Pancreas (tissue), 10 donors: ENCODE data around the gene LGALS3. TPM values are rescaled to one million over a fixed set of nuclear protein-coding genes. Genes with fewer than 3 reads are reported as not detected.
A peak's percentile ranks its signal among the peaks of the same experiment; 100 is the strongest.

ENCODE experiments used
- ATAC-seq, 4 donors: fragments of 200-7000 bp; cut with Tn5 transposase; one replicate each; pipeline versions ENCODE4 v1.8.0 to v1.9.1; 2020; ENCODE audit warnings: mild to moderate bottlenecking in 4 of 4, moderate library complexity in 4 of 4
- DNase-seq, 6 donors: peaks; one replicate each; pipeline ENCODE4 v3.0.0-alpha.2; 2020
- FAIRE-seq: peaks from 2 replicates; lab custom pipeline; 2012; peaks lifted over from hg19 to GRCh38; lab: Jason Lieb, UNC
- H3K27ac ChIP-seq, 4 donors: fragments of 200-600 bp; sonication (generic); 1 replicate in 3 of 4; 2 replicates in 1 of 4; pipeline versions ENCODE4 v1.5.0 to v1.8.0; 2020
- H3K27me3 ChIP-seq, 4 donors: fragments of 200-600 bp; one replicate each; pipeline ENCODE4 v1.8.0; 2021
- H3K36me3 ChIP-seq, 3 donors: fragments of 200-600 bp; sonication (generic) in 1 of 3; one replicate each; pipeline versions ENCODE4 v1.5.0 to v1.8.0; 2020 to 2021
- H3K4me1 ChIP-seq, 3 donors: fragments of 200-600 bp; one replicate each; pipeline ENCODE4 v1.8.0; 2021
- H3K4me3 ChIP-seq, 4 donors: fragments of 200-600 bp; sonication (generic) in 2 of 4; one replicate each; pipeline versions ENCODE4 v1.5.0 to v1.8.0; 2020 to 2021
- H3K9me3 ChIP-seq, 4 donors: fragments of 200-600 bp; one replicate each; pipeline ENCODE4 v1.8.0; 2021
- WGBS, 2 donors: extraction: QIAGEN DNeasy Blood & Tissue Kit; methylation state at CpG; one replicate each; pipeline ENCODE4 v1.1.7; 2013; 5-methylcytosine and 5-hydroxymethylcytosine counted together
- intact Hi-C, 3 donors: fragments of 100-400 bp; cut with DNase I; formaldehyde crosslinking; loops; one replicate each; pipeline versions ENCODE4 v1.11.1 to v1.14.2; 2022
- polyA plus RNA-seq, 2 donors: library from polyadenylated mRNA; stranded (reverse); fragments of 200-250 nt; gene quantifications; one replicate each; pipeline ENCODE4 v1.2.3, GENCODE V29; 2013
- total RNA-seq, 6 donors: library from RNA; stranded (reverse); fragmentation: NEBNext Ultra II Directional in 4 of 6; extraction: Animal tissue kit (Norgen Biotek cat#: 25700) in 4 of 6; gene quantifications; one replicate each; pipeline versions ENCODE4 v1.2.1 to v1.2.4, GENCODE V29; 2021 to 2023
- TF ChIP-seq, protein P1 (sequence below), 4 donors: fragments of 200-600 bp; sonication (generic) in 3 of 4; IDR thresholded peaks; one replicate each; pipeline versions ENCODE4 v1.5.0 to v1.8.0; 2021; ENCODE audit warnings: antibody characterized with exemption in 4 of 4
- donor health status: healthy with polysubstance abuse.
- donor health status: DM: no; HTN: no; CAD: no; lungs with moderate emphysema.
- donor health status: DM: no; HTN: no; CAD: no.
- donor health status: control.
- donor health status: control.
- donor health status: Bipolar disorder and iron deficiency.
- donor health status: DM: yes; HTN: yes; CAD: no.
- donor health status: DM: no; HTN: no; CAD: no.
- donor health status: DM: no; HTN: no; CAD: no.
- donor health status: DM: yes; HTN: yes; CAD: no.

LGALS3 gene
- total and polyA plus RNA-seq, 8 donors: 22.6 to 77.8 (median 50.0) TPM

DNA sequence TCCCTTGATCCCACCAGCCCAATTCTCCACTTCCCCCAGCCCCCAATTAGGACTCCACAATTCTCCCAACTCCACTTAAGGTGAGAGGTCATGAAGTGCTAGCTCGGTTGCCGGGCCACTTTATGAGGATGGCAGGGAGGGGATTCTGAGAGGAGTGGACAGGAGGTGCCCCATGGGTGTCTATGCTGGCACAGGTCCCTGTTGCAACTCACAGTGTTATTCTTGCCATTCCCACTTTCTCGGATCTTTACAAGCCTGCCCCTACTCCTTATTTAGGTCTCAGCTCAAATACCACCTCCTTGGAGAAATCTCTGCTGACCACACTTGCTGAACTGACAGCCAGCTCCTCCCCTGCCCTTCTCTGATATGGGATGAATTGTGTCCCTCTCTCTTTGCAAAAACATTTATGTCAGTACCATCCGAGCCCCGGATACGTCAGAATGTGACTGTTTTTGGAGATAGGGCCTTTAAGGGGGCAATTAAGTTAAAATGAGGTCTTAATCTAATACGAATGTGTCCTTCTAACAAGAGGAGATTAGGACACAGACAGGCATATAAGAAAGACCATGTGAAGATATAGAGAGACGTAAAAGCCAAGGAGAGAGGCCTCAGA, 4.2 kb upstream of the LGALS3 start:
- no peak for FAIRE-seq
- Histone ChIP-seq H3K27me3 (no peaks in the 10 kb centered on the region), H3K9me3 (no peaks in the 10 kb centered on the region), H3K27ac (no peak overlapping the region), H3K36me3 (no peaks in the 10 kb centered on the region), H3K4me1 (peaks cover 11 to 20% (median 13%) of the 10 kb centered on the region in 3 donors), H3K4me3 (no peak overlapping the region)
- WGBS, 2 donors: 92% methylated on average over 8 of the region's 8 CpGs
- TF ChIP-seq, protein P1, sequence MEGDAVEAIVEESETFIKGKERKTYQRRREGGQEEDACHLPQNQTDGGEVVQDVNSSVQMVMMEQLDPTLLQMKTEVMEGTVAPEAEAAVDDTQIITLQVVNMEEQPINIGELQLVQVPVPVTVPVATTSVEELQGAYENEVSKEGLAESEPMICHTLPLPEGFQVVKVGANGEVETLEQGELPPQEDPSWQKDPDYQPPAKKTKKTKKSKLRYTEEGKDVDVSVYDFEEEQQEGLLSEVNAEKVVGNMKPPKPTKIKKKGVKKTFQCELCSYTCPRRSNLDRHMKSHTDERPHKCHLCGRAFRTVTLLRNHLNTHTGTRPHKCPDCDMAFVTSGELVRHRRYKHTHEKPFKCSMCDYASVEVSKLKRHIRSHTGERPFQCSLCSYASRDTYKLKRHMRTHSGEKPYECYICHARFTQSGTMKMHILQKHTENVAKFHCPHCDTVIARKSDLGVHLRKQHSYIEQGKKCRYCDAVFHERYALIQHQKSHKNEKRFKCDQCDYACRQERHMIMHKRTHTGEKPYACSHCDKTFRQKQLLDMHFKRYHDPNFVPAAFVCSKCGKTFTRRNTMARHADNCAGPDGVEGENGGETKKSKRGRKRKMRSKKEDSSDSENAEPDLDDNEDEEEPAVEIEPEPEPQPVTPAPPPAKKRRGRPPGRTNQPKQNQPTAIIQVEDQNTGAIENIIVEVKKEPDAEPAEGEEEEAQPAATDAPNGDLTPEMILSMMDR (IDR thresholded peaks at IDR 0.05): no peak
- intact Hi-C loops: no loop called here
- no peak for DNase-seq
- ATAC-seq: no peak

DNA sequence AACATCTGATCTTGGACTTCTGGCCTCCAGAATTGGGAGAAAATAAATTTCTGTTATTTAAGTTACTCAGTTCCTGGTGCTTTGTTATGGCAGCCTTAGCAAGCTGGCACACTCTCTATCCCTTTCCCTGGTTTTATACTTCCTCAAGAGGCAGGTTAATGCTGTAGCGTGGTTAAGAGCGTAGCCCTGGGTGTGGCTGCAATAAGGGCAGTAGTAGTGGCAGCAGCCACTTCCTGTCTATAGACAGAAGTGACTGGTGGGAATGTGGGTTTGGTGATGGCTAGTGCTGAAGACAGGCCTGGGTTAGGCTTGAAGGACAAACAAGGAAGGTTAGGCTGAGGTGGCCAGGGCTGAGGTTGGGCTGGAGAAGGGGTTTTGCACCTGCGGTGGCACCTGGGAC, 3.6 kb upstream of the LGALS3 start:
- Histone ChIP-seq H3K9me3 (no peaks in the 10 kb centered on the region), H3K36me3 (no peaks in the 10 kb centered on the region), H3K4me1 (peaks cover 11 to 20% (median 13%) of the 10 kb centered on the region in 3 donors), H3K4me3 (no peak overlapping the region), H3K27ac (no peak overlapping the region), H3K27me3 (no peaks in the 10 kb centered on the region)
- DNase-seq: no peak
- ATAC-seq: peak in 1 of 4 donors; percentile 2
- TF ChIP-seq, protein P1 (IDR thresholded peaks at IDR 0.05): no peak
- 86 to 92% methylated on average over 3 of the region's 3 CpGs for WGBS, 2 donors
- intact Hi-C loops: no loop called here
- no peak for FAIRE-seq

DNA sequence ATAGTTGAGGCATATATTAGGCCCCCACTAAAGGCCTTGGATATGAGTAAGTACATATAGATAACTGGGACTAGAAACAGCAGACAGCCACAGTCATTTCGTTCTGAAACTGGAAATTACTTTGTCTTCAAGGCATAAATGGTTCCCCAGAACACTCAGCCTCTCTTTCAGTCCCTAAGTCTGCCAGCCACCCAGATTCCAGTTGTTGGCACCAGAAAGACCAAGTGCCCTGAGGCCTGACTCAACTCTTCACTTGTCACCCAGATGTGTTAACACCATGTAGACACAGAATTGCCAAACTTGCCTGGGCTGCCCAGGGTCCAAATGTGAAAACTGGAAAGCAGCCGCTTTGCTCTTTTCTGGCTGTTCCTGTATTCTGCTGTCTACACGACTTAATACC, 3.0 kb upstream of the LGALS3 start:
- intact Hi-C loops: no loop called here
- ATAC-seq: no peak
- H3K27ac ChIP-seq: no peak overlapping the region

DNA sequence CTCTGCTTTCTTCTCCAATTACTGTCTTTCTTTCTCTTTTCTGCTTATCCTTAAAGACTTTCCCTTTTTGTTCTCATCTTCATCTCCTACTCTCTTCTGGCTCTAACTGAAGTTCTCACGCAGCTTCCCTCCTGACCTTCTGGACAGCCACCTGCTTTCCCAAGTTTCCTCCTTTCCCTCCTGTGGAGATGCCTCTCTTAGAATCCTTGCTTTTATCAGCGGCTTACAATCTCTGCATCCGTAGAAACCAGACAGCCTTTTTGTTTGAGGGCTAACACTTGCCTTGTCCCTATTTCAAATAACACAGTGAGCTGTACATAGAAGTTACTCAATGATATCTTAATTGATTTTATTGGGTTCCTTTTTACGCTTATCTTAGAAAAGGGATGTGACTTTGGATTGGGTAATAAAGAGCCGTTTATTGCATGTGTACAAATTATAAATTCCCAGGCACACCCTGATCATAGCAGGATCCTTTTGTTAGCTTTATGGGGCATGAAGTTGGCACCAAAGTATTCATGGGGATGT, 2.1 kb upstream of the LGALS3 start:
- FAIRE-seq (peak; percentile 47), ATAC-seq (no peak), DNase-seq (no peak)
- no peaks in the 10 kb centered on the region for H3K36me3 ChIP-seq
- H3K27ac ChIP-seq: no peak overlapping the region
- no peaks in the 10 kb centered on the region for H3K27me3 ChIP-seq
- no peak overlapping the region for H3K4me3 ChIP-seq
- peaks cover 10 to 22% (median 13%) of the 10 kb centered on the region in 3 donors for H3K4me1 ChIP-seq
- WGBS, 2 donors: 67 to 70% methylated on average over 5 of the region's 5 CpGs
- no peaks in the 10 kb centered on the region for H3K9me3 ChIP-seq
- intact Hi-C loops: no loop called here
- TF ChIP-seq, protein P1 (IDR thresholded peaks at IDR 0.05): no peak

More for the DNA sequence above, 3.0 kb upstream of the LGALS3 start:
- peaks cover 11 to 20% (median 13%) of the 10 kb centered on the region in 3 donors for H3K4me1 ChIP-seq
- H3K36me3 ChIP-seq: no peaks in the 10 kb centered on the region
- 67 to 75% methylated on average over 3 of the region's 3 CpGs for WGBS, 2 donors
- FAIRE-seq (no peak), DNase-seq (no peak)
- no peaks in the 10 kb centered on the region for H3K27me3 ChIP-seq
- TF ChIP-seq, protein P1 (IDR thresholded peaks at IDR 0.05): no peak
- no peaks in the 10 kb centered on the region for H3K9me3 ChIP-seq
- no peak overlapping the region for H3K4me3 ChIP-seq

DNA sequence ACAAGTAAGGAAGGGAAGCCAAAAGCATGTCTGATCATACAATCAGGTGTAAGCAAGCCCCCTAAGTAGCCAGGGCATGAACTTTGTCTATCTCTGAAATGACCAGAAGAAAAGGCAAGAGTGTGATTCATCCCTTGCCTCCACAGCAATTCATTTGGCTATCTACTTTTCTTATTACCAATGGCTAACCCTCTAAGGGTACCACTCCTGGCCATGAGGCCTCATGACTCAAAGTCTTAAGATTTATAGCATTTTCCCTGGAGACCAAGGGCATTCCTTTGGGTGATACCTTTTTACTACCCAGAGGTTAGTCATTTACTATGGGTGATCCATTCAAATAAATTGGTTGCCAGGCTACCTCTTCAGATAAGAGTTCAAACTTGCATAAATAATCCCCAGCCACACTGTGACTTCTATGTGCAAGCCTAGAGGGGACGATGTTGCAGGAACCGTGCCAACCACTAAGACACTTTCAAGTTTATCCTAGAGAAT, 1.5 kb upstream of the LGALS3 start:
- Histone ChIP-seq H3K27ac (no peak overlapping the region), H3K9me3 (no peaks in the 10 kb centered on the region), H3K27me3 (no peaks in the 10 kb centered on the region), H3K4me3 (no peak overlapping the region), H3K4me1 (peaks cover 5 to 17% (median 8%) of the 10 kb centered on the region in 3 donors), H3K36me3 (no peaks in the 10 kb centered on the region)
- ATAC-seq (no peak), DNase-seq (no peak), FAIRE-seq (no peak)
- intact Hi-C loops: no loop called here
- 49 to 61% methylated on average over 2 of the region's 2 CpGs for whole genome bisulfite sequencing, 2 donors
- TF ChIP-seq, protein P1 (IDR thresholded peaks at IDR 0.05): no peak
